A549 (cell line): ENCODE data around the gene CFAP46. TPM values are rescaled to one million over a fixed set of nuclear protein-coding genes. Genes with fewer than 3 reads are reported as not detected.

Source experiments
- ATAC-seq, 2 experiments: fragments of 200-7000 bp in 1 of 2; fragments of >200 bp in 1 of 2; cut with Nextera tagmentation in 1 of 2; cut with Tn5 transposase in 1 of 2; 3 replicates each; pipeline versions ENCODE4 v1.8.0 to v1.9.1; 2018 to 2020; ENCODE audit warnings: mild to moderate bottlenecking in 1 of 2, moderate library complexity in 1 of 2
- CTCF ChIA-PET: fragments of 300-600 bp; sonication (Branson Sonifier 250); formaldehyde crosslinking; extraction: SDS; loops from one replicate; lab custom pipeline; 2021; ENCODE audit warnings: antibody characterized with exemption, inconsistent platforms; lab: Yijun Ruan, JAX
- POLR2A ChIA-PET: fragments of 350-600 bp; formaldehyde crosslinking; extraction: SDS; loops from one replicate; lab custom pipeline; 2021; ENCODE audit warnings: antibody characterized with exemption, inconsistent platforms; lab: Yijun Ruan, JAX
- DNase-seq, 2 experiments: peaks; one replicate each; pipeline versions ENCODE4 v3.0.0 to v3.0.0-alpha.2; 2011 to 2016; ENCODE audit warnings: low read depth in 1 of 2, low spot score in 1 of 2
- FAIRE-seq: peaks from 2 replicates; lab custom pipeline; 2011; peaks lifted over from hg19 to GRCh38; lab: Jason Lieb, UNC
- H3K27ac ChIP-seq, 2 experiments: fragments of >200 bp; sonication (Bioruptor Twin); formaldehyde crosslinking; 3 replicates each; pipeline ENCODE4 v1.5.1; 2016 to 2017
- H3K4me1 ChIP-seq: fragments of >200 bp; sonication (Bioruptor Twin); formaldehyde crosslinking; 3 replicates; pipeline ENCODE4 v1.6.1; 2016
- H3K4me2 ChIP-seq: fragments of >200 bp; sonication (Bioruptor Twin); formaldehyde crosslinking; 3 replicates; pipeline ENCODE4 v1.6.1; 2016
- H3K4me3 ChIP-seq: fragments of >200 bp; sonication (Bioruptor Twin); formaldehyde crosslinking; 3 replicates; pipeline ENCODE4 v1.5.1; 2016
- H3K9me3 ChIP-seq: fragments of >200 bp; sonication (Bioruptor Twin); formaldehyde crosslinking; 3 replicates; pipeline ENCODE4 v1.6.1; 2016
- BHLHE40 ChIP-seq: IDR thresholded peaks from 2 replicates; pipeline ENCODE4 v1.6.1; 2012; ENCODE audit warnings: low read depth, low read length, inconsistent platforms
- CBX2 ChIP-seq: fragments of 200-600 bp; sonication (generic); IDR thresholded peaks from 2 replicates; pipeline ENCODE4 v1.6.1; 2016; ENCODE audit warnings: low read depth, mild to moderate bottlenecking, borderline replicate concordance
- CEBPB ChIP-seq, 2 experiments: fragments of >200 bp in 1 of 2; sonication (Bioruptor Twin) in 1 of 2; formaldehyde crosslinking in 1 of 2; IDR thresholded peaks; 2 replicates each; pipeline ENCODE4 v1.6.1; 2012 to 2016
- CHD4 ChIP-seq: fragments of 200-600 bp; sonication (generic); IDR thresholded peaks from 2 replicates; pipeline ENCODE4 v1.6.1; 2016; ENCODE audit warnings: antibody characterized with exemption, mild to moderate bottlenecking, borderline replicate concordance
- CTCF ChIP-seq: fragments of >200 bp; sonication (Bioruptor Twin); formaldehyde crosslinking; IDR thresholded peaks from 3 replicates; pipeline ENCODE4 v1.5.1; 2016
- EP300 ChIP-seq, 2 experiments: fragments of >200 bp; sonication (Bioruptor Twin); formaldehyde crosslinking; IDR thresholded peaks; 2 replicates in 1 of 2; 3 replicates in 1 of 2; pipeline ENCODE4 v1.6.1; 2016 to 2017
- FOXS1 ChIP-seq: fragments of 250-450 bp; sonication (Bioruptor Pico); IDR thresholded peaks from 2 replicates; pipeline ENCODE4 v1.5.0; 2020; ENCODE audit warnings: mild to moderate bottlenecking, moderate library complexity
- HOXA7 ChIP-seq: fragments of 250-450 bp; sonication (Bioruptor Pico); IDR thresholded peaks from 2 replicates; pipeline ENCODE4 v1.5.0; 2020; ENCODE audit warnings: mild to moderate bottlenecking, moderate library complexity
- HOXB13 ChIP-seq: fragments of 250-450 bp; sonication (Bioruptor Pico); IDR thresholded peaks from 2 replicates; pipeline ENCODE4 v1.5.0; 2020; ENCODE audit warnings: low read depth, mild to moderate bottlenecking, moderate library complexity
- KDM1A ChIP-seq: fragments of 200-600 bp; sonication (generic); IDR thresholded peaks from 2 replicates; pipeline ENCODE4 v1.6.1; 2016; ENCODE audit warnings: low read depth, mild to moderate bottlenecking
- MAFK ChIP-seq: fragments of 450-650 bp; IDR thresholded peaks from 2 replicates; pipeline ENCODE4 v1.6.1; 2014; ENCODE audit not compliant: partially characterized antibody
- NPAS2 ChIP-seq: fragments of 250-450 bp; sonication (Bioruptor Pico); IDR thresholded peaks from 2 replicates; pipeline ENCODE4 v1.8.0; 2022; ENCODE audit warnings: mild to moderate bottlenecking, moderate library complexity, borderline replicate concordance
- RCOR1 ChIP-seq: fragments of 150-350 bp; IDR thresholded peaks from 2 replicates; pipeline ENCODE4 v1.6.1; 2014; ENCODE audit warnings: antibody characterized with exemption, low read length, low read depth
- RFX5 ChIP-seq: fragments of 450-650 bp; IDR thresholded peaks from 2 replicates; pipeline ENCODE4 v1.7.1; 2014; ENCODE audit warnings: antibody characterized with exemption, mild to moderate bottlenecking, moderate library complexity
- TFCP2L1 ChIP-seq: fragments of 250-450 bp; sonication (Bioruptor Pico); IDR thresholded peaks from 2 replicates; pipeline ENCODE4 v1.5.0; 2021; ENCODE audit warnings: mild to moderate bottlenecking
- TP53 ChIP-seq: fragments of 250-450 bp; sonication (Bioruptor Pico); IDR thresholded peaks from 2 replicates; pipeline ENCODE4 v1.5.0; 2021; ENCODE audit warnings: mild to moderate bottlenecking, moderate library complexity
- ZC3H11A ChIP-seq: fragments of 450-650 bp; IDR thresholded peaks from 2 replicates; pipeline ENCODE4 v1.6.1; 2014; ENCODE audit warnings: antibody characterized with exemption, mild to moderate bottlenecking
- ZNF302 ChIP-seq: fragments of 250-450 bp; sonication (Bioruptor Pico); IDR thresholded peaks from 2 replicates; pipeline ENCODE4 v1.9.0; 2021; ENCODE audit warnings: inconsistent platforms, mild to moderate bottlenecking, moderate library complexity
- WGBS: methylation state at CpG from one replicate; pipeline ENCODE4 v1.1.6; 2017; ENCODE audit errors: missing lambda C conversion rate; 5-methylcytosine and 5-hydroxymethylcytosine counted together
- polyA plus RNA-seq, 4 experiments: library from polyadenylated mRNA; depleted of rRNA in 3 of 4; stranded (reverse); fragments of >200 nt; fragmentation: RNase III in 1 of 4; extraction: RNeasy Plus Mini Kit Qiagen cat#74134 plus additional on column Dnase treatment in 1 of 4; gene quantifications; 2 replicates in 3 of 4; 3 replicates in 1 of 4; pipeline ENCODE4 v1.2.3, GENCODE V29; 2011 to 2017
- TF ChIP-seq, protein P1 (sequence below): fragments of 250-450 bp; sonication (Bioruptor Pico); IDR thresholded peaks from 2 replicates; pipeline ENCODE4 v1.5.0; 2021; ENCODE audit warnings: mild to moderate bottlenecking, moderate library complexity, borderline replicate concordance
- TF ChIP-seq, protein P2 (sequence below): fragments of >200 bp; sonication (Bioruptor Twin); formaldehyde crosslinking; IDR thresholded peaks from 3 replicates; pipeline ENCODE4 v1.6.1; 2016
- TF ChIP-seq, protein P3 (sequence below): fragments of >200 bp; sonication (Bioruptor Twin); formaldehyde crosslinking; IDR thresholded peaks from 2 replicates; pipeline ENCODE4 v1.6.1; 2016
- TF ChIP-seq, protein P4 (sequence below): IDR thresholded peaks from 2 replicates; pipeline ENCODE4 v1.6.1; 2012
- TF ChIP-seq, protein P5 (sequence below): fragments of 450-650 bp; IDR thresholded peaks from 2 replicates; pipeline ENCODE4 v1.6.1; 2014; ENCODE audit warnings: antibody characterized with exemption

The CFAP46 gene
- polyA plus RNA-seq, 2 of the 4 experiments (the other 2 are of a cell fraction): 0.88 to 1.8 TPM

GRCh38 chr10:132804287-132804686 is 138.1 kb downstream of the CFAP46 start:
- WGBS: 84% methylated on average over 11 of the region's 11 CpGs
- FAIRE-seq: no peak
- ATAC-seq: no peak

DNA sequence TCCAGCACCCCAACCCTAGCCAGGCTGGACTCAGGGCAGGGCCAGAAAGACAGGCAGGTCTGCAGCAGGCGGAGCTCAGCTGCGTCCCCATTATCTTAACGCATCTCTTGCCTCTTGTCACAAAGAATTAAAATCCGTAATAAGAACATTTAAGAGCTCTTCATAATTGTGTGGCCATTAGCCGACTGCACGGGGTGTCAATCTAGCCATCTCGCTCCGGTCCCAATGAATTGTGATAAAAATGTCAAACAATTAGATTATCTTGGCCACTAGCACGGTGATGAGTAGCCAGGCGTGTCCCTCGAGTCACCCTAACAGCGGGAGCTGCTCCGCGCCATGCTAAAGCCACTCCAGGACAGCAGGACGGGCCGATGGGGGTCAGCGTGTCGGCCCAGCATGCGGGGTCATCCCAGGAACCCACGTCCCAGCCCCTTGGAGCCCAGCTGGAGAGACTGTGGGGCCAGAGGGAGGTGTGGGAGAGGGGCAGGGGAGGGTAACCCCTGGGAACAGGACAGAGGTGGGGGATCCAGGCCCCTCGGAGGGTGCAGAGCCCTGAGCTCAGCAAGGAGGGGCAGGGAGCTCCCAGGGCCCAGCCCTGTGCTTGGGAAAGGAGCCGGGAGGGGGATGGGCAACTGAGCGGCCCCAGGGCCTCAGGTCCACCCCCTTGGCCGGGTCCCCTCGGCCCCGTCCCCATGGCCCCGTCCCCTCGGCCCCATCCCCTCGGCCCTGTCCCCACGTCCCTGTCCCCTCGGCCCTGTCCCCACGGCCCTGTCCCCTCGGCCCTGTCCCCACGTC is 138.8 kb downstream of the CFAP46 start:
- ChIA-PET POLR2A (no interaction called here), CTCF (interaction anchor here (0.9 to 1.4 kb wide), 2 partner anchors 9 kb away, joined by 4 read pairs; no protein-coding TSS in a partner anchor)
- Histone ChIP-seq H3K9me3 (0 out of 3 replicates have a peak, but pooled peaks cover 3% of the 10 kb centered on the region), H3K4me3 (no peak overlapping the region), H3K4me1 (no peaks in the 10 kb centered on the region), H3K27ac (no peak overlapping the region), H3K4me2 (no peak overlapping the region)
- TF ChIP-seq, protein P1, sequence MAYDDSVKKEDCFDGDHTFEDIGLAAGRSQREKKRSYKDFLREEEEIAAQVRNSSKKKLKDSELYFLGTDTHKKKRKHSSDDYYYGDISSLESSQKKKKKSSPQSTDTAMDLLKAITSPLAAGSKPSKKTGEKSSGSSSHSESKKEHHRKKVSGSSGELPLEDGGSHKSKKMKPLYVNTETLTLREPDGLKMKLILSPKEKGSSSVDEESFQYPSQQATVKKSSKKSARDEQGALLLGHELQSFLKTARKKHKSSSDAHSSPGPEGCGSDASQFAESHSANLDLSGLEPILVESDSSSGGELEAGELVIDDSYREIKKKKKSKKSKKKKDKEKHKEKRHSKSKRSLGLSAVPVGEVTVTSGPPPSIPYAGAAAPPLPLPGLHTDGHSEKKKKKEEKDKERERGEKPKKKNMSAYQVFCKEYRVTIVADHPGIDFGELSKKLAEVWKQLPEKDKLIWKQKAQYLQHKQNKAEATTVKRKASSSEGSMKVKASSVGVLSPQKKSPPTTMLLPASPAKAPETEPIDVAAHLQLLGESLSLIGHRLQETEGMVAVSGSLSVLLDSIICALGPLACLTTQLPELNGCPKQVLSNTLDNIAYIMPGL: no peak
- TF ChIP-seq FOXS1 (no peak), BHLHE40 (no peak), CHD4 (no peak), HOXB13 (CRISPR knock-in tag) (no peak), CBX2 (no peak), EP300 (IDR thresholded peaks at IDR 0.05) (no peak), TP53 (CRISPR knock-in tag) (no peak), ZC3H11A (no peak), TFCP2L1 (CRISPR knock-in tag) (no peak), CTCF (no peak), KDM1A (no peak), RFX5 (no peak)
- TF ChIP-seq, protein P2, sequence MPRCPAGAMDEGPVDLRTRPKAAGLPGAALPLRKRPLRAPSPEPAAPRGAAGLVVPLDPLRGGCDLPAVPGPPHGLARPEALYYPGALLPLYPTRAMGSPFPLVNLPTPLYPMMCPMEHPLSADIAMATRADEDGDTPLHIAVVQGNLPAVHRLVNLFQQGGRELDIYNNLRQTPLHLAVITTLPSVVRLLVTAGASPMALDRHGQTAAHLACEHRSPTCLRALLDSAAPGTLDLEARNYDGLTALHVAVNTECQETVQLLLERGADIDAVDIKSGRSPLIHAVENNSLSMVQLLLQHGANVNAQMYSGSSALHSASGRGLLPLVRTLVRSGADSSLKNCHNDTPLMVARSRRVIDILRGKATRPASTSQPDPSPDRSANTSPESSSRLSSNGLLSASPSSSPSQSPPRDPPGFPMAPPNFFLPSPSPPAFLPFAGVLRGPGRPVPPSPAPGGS: no peak
- TF ChIP-seq, protein P3, sequence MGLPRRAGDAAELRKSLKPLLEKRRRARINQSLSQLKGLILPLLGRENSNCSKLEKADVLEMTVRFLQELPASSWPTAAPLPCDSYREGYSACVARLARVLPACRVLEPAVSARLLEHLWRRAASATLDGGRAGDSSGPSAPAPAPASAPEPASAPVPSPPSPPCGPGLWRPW: no peak
- TF ChIP-seq, protein P4, sequence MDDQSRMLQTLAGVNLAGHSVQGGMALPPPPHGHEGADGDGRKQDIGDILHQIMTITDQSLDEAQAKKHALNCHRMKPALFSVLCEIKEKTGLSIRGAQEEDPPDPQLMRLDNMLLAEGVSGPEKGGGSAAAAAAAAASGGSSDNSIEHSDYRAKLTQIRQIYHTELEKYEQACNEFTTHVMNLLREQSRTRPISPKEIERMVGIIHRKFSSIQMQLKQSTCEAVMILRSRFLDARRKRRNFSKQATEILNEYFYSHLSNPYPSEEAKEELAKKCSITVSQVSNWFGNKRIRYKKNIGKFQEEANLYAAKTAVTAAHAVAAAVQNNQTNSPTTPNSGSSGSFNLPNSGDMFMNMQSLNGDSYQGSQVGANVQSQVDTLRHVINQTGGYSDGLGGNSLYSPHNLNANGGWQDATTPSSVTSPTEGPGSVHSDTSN: no peak
- TF ChIP-seq, protein P5, sequence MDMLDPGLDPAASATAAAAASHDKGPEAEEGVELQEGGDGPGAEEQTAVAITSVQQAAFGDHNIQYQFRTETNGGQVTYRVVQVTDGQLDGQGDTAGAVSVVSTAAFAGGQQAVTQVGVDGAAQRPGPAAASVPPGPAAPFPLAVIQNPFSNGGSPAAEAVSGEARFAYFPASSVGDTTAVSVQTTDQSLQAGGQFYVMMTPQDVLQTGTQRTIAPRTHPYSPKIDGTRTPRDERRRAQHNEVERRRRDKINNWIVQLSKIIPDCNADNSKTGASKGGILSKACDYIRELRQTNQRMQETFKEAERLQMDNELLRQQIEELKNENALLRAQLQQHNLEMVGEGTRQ: no peak
- ATAC-seq: no peak
- no peak for FAIRE-seq
- 69% methylated on average over 21 of the region's 34 CpGs for WGBS
- DNase-seq: no peak

More at GRCh38 chr10:132804287-132804686, 138.1 kb downstream of the CFAP46 start:
- ChIA-PET CTCF (interaction anchor here (1.4 kb wide), 1 partner anchor 10 kb away, joined by 4 read pairs; no protein-coding TSS in a partner anchor), POLR2A (no interaction called here)
- no peaks in the 10 kb centered on the region for H3K4me1 ChIP-seq
- no peak overlapping the region for H3K27ac ChIP-seq
- 0 out of 3 replicates have a peak, but pooled peaks cover 3% of the 10 kb centered on the region for H3K9me3 ChIP-seq
- H3K4me2 ChIP-seq: no peak overlapping the region
- H3K4me3 ChIP-seq: no peak overlapping the region
- TF ChIP-seq CEBPB (IDR thresholded peaks at IDR 0.05) (no peak), MAFK (no peak), NPAS2 (CRISPR knock-in tag) (no peak), HOXA7 (no peak), ZNF302 (CRISPR knock-in tag) (no peak), RCOR1 (no peak)
- TF ChIP-seq, protein P5: no peak
- TF ChIP-seq, protein P3: no peak
- DNase-seq: no peak
